GM18505 (cell line): ENCODE data around the gene MFSD12.
"Not testable (repeated sequence)": the region's sequence is repeated elsewhere in the genome, so short reads cannot be mapped to it uniquely, and the experiment has no call there.

Source experiments
- ATAC-seq: cut with Tn5 transposase; IDR thresholded peaks from one replicate; pipeline ENCODE4 v1.9.1; 2021; ENCODE audit not compliant: unreplicated experiment
- POLR2A ChIP-seq: IDR thresholded peaks from 4 replicates; pipeline ENCODE4 v1.6.1; 2011; ENCODE audit warnings: borderline replicate concordance; ENCODE audit not compliant: insufficient read depth, insufficient read length; ENCODE audit errors: extremely low read depth

Gene MFSD12

GRCh38 chr19:3576696-3577443 lies 19.5 kb upstream of the MFSD12 start:
- no peak for TF ChIP-seq POLR2A
- no peak for ATAC-seq

- TF ChIP-seq POLR2A, result no peak
Measured at GRCh38 chr19:3575949-3576673, 18.7 kb upstream of the MFSD12 start.

DNA sequence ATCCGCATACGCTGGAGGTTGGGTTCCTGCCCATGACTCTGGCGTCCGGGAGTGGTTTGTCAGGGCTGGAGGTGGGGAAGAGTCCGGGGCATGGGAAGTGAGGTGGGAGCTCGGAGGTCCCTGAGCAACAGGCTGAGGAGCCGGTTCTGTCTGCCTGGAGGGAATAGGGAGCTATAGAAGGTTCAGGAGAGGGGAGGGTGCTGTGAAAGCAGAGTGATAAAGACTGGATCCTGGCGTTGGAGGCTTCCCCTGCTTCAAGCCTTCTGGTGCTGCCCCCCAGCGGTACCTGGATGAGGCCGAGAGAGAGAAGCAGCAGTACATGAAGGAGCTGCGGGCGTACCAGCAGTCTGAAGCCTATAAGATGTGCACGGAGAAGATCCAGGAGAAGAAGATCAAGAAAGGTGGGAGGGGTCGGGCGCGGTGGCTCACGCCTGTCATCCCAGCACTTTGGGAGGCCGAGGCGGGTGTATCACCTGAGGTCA lies 17.9 kb upstream of the MFSD12 start:
- TF ChIP-seq POLR2A, result no peak

More at GRCh38 chr19:3575949-3576673, 18.7 kb upstream of the MFSD12 start:
- ATAC-seq, result no peak

DNA sequence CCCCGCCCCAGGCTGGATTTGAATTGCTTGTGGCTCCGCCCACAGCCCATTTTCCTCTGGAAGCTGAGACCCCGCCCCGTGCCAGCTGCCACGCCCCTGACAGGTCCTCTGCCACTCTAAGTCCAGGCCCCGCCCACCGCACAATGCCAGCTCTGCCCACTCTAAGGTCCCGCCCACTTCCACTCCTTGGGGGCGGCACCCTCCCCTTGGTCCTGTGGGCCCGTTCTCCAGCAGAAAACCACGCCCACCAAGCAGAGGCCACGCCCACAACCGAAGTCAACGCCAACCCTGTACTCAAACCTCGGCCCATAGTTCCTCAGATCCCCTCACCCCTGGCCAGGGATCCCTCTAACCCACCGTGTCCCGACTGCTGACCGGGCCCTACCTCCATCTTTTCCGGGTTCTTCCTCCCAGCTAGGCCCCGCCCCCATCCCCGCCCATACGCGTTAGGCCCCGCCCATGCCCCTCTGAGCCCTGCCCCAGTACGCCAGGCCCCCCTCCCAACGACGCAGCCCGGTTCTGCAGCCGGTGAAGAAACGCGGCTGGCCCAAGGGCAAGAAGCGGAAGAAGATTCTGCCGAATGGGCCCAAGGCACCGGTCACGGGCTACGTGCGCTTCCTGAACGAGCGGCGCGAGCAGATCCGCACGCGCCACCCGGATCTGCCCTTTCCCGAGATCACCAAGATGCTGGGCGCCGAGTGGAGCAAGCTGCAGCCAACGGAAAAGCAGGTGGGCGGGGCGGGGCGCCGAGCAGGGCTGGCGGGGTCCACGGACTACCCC lies 16.7 kb upstream of the MFSD12 start:
- no peak for TF ChIP-seq POLR2A
- ATAC-seq, result peak; percentile 36

More for the DNA sequence above, 17.9 kb upstream of the MFSD12 start:
- no peak for ATAC-seq

GRCh38 chr19:3573162-3573857 lies 15.9 kb upstream of the MFSD12 start:
- no peak for TF ChIP-seq POLR2A
- ATAC-seq, result peak; percentile 9

DNA sequence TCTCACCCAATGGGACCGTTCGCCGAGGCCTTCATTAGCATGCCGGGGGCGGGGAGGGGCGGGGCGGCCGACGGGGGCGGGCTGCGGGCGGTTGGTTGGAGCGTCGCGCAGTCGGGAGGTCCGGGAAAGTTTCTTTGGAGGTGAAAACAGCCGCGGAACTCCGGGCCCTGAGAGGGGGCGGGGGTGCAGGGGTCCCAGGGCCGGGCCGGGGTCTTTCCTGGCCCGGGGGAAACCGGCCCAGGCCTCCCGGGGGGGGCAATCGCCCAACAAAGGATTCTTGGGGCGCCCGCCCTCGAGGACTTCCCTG lies 15.4 kb upstream of the MFSD12 start, which contains the start of gene HMG20B:
Gene HMG20B, plus strand, starts transcription at position 90 of the 307 bp plus-strand sequence. CDS start 366 bp downstream, outside the sequence.
- TF ChIP-seq POLR2A, result no peak
- ATAC-seq, result no peak

- peak; percentile 84 for ATAC-seq
- no peak for TF ChIP-seq POLR2A
Measured at GRCh38 chr19:3572132-3572854, 14.9 kb upstream of the MFSD12 start.

GRCh38 chr19:3570606-3571011 lies 13.2 kb upstream of the MFSD12 start:
- no peak for TF ChIP-seq POLR2A
- no peak for ATAC-seq

DNA sequence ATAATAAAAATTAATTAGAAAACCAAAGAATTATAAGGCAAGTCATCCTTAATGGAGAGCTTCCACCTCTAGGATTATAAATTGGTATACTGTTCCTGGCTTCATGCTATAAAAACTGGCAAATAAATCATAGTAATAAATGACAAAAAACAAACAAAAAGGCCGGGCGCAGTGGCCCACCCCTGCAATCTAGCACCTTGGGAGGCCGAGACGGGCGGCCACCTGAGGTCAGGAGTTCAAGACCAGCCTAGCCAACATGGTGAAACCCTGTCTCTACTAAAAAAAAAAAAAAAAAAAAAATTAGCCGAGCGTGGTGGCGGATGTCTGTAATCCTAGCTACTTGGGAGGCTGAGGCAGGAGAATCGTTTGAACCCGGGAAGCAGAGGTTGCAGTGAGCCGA lies 12.7 kb upstream of the MFSD12 start:
- not testable (repeated sequence) for ATAC-seq

GRCh38 chr19:3565139-3565538 lies 7.8 kb upstream of the MFSD12 start:
- no peak for ATAC-seq
- no peak for TF ChIP-seq POLR2A

GRCh38 chr19:3563709-3564524 lies 6.5 kb upstream of the MFSD12 start:
- no peak for TF ChIP-seq POLR2A
- ATAC-seq, result no peak
